Measurements from ENCODE around the gene COL18A1.

- TF ChIP-seq POLR2A (IDR thresholded peaks at IDR 0.05), result no peak
- no peak for TF ChIP-seq CTCF (IDR thresholded peaks at IDR 0.05)
These were observed 30.0 kb upstream of the COL18A1 start for GRCh38 chr21:45374826-45375455.
